Hematopoietic multipotent progenitor cell treated with erythropoietin and hydrocortisone succinate and interleukin-3 and kit ligand, for 6 days (in vitro differentiated cells): ENCODE data around the gene CYTH1.
A peak's percentile ranks its signal among the peaks of the same experiment; 100 is the strongest.
"Not testable (repeated sequence)": the region's sequence is repeated elsewhere in the genome, so short reads cannot be mapped to it uniquely, and the experiment has no call there.

Experiments
- DNase-seq: peaks from one replicate; pipeline ENCODE4 v3.0.0-alpha.2; 2015

CYTH1 gene

DNA sequence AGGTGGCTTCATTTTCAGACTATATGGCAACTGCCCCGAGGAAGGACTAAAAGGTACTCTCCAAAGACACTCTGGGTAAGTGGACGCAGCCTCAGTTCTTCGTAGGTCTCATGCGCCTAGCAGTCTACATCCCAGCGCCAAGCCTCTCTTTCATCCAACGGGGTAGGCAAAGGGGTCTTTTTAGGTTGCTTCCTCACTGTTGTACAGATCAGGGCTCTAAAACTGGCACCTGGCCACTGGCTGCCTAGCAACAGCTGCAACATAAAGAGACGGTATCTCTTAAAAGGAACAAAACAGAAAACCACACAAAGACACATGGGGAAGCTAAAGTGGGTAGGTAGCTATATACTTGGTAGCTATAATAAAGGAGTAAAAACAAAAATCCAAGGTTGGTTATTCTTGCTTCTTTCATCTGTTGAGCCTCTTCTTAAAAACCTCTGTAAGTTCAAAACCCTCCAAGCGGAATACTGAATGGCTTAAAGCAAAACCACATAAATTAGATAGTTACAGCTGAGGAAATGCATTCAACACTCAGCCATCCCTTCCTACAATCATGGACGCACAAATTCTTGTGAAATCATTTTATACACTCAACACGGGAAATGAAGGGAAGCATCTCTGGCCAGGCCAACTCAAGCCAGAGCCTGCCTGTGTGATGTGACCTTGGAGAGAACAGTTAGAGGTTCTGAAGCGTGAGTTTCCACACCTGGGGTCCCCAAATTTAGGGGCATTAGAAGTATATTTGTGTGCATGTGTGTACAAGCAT, 22.7 kb downstream of the CYTH1 start:
- peak; percentile 94 for DNase-seq

DNA sequence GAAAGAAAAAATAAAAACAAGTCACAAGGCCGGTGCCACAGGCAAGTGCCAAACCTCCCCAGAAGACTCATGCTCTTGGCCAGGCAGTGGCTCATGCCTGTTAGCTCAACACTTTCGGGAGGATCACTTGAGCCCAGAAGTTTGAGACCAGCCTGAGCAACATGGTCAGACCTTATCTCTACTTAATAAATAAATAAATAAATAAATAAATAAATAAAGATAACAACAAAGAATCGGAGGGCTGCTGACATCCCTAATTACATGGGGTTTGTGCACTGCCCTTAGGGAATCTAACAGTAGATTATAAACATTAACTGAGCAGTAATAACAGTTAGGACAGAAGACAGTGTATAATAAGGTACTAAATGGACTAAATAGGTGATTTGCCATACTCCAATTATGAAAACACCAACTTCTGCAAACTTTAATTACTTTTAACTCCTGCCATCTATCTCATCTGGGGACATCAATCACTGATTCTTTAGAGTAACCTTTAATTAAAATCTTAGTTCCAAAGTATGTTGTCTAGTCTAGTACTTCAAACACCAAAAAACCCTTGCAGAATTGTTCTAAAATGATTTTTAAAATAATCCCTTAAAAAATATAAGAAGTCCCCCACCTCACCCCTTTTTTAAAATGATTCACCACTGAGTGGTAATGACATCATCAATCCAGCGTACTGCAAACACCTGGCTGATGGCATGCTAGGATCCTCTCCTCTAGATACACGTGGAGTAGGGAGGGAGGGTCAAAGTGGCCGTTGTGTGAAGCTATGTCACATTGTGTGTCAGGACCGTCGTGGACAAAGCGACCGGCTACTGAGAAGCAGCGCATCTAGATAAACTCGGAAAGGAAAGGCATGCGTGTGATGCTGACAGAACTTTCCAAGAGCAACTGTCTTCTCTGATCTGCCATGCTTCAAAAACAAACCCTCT, 28.5 kb downstream of the CYTH1 start:
- no peak for DNase-seq

DNA sequence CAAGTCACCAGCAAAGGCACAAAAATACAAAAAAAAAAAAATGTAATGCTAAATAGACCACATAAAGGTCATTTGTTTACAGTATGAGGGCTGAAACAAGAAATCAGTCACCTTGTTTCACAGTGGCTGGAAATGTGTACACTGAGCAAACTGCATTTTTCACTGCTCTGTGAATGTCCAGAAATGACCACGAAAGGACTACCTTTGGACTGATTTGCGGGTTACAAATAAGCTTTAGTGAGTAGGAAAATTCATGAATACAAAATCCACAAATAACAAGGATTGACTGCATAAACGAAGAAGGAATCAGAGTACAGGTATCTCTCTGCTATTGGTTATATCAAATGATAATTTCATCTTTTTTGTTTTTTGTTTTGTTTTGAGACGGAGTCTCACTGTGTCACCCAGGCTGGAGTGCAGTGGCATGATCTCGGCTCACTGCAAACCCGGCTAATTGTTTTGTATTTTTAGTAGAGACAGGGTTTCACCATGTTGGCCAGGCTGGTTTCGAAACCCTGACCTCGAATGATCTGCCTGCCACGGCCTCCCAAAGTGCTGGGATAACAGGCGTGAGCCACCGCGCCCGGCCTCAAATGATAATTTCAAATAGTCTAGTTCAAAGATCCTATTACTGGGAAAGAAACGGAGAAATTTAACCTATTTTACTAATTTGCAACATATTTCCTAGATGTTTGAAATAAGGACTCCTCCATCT, 30.5 kb downstream of the CYTH1 start:
- no peak for DNase-seq

DNA sequence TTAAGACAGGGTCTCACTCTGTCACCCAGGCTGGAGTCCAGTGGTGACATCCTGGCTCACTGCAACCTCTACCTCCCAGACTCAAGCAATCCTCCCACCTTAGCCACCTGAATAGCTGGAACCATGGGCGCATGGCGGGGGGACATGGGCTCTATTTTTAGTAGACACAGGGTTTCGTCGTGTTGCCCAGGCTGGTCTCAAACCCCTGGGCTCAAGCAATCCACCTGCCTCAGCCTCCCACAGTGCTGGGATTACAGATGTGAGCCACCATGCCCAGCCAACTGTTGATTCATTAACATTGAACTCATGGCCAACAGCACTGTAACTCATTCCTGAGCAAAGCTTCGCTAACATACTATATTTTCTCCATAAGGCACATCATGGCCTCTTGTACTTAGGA, 31.1 kb downstream of the CYTH1 start:
- not testable (repeated sequence) for DNase-seq

DNA sequence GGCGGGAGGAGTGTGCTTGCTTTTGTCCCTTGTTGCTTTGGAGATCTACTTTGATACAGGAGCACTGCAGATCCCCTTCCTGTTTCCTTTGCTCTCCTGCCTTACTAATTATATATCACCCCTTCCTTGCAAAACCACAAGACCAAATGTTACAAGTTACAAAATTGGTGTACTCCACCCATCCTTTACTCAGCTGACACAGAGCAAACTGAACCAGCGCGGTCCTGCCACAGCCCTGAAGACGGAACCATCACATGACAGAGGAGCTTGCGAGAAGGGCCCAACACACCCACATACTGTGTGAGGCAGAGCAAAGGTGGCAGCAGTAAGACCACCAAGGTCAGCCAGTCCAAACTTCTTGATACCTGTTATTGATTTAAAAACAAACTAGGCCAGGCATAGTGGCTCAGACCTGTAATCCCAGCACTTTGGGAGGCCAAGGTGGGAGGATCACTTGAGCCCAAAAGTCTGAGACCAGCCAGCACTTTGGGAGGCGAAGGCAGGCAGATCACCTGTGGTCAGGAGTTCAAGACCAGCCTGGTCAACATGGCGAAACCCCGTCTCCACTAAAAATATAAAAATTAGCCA, 33.2 kb downstream of the CYTH1 start:
- peak; percentile 95 for DNase-seq

DNA sequence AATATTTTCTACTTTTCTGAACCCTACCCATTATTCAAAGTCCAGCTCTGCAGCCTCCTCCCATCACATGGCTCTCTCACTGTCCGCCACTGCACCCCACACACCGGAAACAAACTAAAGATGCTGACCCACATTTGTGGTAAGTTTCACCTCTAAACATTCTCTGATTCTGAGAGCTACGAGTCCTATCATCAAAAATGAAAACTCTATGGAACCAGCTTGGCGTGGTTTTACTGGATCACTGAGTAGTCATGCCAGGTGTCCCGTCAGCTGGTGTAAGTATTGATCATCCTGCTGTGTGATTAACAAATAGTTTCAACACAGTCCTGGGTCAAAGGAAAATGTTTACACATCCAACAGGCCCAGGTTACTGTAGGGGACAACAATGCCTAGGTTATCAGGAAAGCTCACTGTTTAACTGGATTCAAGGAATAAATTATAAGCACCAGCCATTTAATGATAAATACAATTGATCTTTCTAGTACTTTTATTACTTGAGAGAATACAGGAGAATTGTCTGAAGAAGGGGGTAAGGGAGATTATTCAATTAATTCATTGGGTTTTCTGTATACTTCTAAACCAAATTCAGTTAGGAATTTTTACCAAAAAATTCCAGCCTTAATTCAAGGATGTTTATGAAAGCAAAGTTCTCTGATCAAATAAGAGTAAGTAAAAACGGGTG, 33.9 kb downstream of the CYTH1 start:
- DNase-seq, result no peak

DNA sequence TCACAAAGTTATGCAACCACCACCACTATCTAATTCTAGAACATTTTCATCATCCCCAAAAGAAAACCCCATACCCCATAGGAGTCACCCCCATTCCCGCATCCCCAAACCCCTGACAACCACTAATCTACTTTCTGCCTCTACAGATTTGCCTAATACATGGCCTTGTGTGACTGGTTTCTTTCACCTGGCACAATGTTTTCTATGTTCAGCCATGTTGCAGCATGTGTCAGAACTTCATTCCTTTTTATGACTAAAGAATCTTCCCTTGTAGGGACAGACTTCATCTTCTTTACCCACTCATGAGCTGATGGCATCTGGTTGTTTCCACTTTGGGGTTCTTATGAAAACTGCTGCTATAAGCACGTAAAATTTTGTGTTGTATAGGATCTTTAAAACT, 34.6 kb downstream of the CYTH1 start:
- no peak for DNase-seq

DNA sequence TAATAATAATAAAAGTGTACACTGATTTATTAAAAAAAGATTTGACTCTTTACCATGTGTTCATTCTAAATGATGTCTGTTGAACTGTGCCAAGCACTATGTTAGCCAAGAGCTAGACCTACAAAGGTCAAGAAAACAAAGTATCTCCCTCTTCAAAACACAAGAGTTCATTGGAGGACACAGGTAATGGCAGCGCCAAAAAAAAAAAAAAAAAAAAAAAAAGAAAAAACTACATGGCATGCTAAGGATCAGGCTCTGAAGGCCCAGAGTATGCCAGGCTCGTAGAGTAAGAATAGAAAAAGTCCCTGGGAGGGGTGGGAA, 35.2 kb downstream of the CYTH1 start:
- DNase-seq, result no peak

DNA sequence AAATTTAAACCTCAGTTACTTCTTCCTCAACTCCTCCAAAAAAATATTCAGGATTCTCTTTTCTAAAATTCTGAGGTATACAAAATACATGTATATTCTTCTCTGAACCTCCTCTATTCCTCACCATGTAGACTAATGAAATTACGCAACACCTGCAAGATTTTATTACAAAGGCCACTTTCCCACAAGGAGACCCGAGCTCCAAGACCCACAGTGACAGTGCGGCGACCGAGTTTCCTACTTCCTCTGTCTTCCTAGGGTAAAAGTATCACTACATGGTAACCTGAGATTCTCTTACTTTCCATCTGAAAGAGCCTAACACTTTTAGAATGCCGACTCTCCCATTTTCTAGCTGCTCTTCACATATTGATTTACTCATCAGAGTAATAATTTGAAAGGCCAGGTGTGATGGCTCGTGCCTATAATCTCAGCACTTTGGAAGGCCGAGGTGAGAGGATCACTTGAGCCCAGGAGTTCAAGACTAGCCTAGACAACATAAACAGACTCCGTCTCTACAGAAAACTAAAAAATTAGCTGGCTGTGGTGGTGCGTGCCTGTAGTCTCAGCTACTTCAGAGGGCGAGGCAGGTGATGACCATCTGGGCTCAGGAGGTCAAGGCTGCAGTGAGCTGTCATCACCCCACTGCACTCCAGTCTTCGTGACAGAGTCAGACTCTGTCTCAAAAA, 35.7 kb downstream of the CYTH1 start:
- peak; percentile 20 for DNase-seq

DNA sequence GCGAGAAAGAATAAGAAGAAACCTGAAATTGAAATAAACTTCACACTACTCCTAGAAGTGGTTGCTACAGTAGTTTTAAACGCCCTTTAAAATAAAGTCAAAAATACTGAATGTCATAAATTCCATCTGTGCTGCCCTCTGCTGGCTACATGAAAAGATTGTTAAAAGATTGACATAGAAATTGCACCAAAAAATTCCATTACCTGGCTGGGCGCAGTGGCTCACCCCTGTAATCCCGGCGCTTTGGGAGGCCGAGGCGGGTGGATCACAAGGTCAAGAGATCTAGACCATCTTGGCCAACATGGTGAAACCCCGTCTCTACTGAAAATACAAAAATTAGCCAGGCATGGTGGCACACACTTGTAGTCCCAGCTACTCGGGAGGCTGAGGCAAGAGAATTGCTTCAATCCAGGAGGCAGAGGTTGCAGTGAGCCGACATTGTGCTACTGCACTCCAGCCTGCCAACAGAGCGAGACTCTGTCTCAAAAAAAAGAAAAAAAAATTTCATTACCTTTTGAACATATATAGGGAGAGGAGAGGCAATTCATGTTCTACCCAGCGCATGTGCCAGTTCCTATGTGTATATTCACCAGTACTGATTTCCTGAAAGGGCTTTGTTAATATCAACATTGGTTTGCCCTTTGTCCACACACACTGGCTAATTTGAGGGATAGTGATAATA, 36.5 kb downstream of the CYTH1 start:
- peak; percentile 82 for DNase-seq

DNA sequence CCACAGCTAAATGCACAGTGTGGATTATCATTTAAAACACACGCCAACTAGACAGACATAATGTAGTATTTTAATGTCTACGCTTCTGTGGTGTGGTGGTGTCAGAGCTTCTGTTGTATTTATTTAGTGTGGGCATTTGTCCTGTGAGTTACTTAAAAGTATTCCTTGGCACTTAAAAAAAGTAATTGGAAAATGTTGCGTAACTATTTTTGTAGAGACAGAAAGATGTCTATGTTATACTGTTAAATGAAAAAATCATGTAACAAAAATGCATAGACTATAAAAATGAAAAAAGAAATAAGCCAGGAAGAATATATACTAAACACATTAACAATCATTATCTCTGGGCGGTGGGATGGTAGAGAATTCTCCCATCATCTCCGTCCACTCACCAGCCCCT, 39.2 kb downstream of the CYTH1 start:
- no peak for DNase-seq

DNA sequence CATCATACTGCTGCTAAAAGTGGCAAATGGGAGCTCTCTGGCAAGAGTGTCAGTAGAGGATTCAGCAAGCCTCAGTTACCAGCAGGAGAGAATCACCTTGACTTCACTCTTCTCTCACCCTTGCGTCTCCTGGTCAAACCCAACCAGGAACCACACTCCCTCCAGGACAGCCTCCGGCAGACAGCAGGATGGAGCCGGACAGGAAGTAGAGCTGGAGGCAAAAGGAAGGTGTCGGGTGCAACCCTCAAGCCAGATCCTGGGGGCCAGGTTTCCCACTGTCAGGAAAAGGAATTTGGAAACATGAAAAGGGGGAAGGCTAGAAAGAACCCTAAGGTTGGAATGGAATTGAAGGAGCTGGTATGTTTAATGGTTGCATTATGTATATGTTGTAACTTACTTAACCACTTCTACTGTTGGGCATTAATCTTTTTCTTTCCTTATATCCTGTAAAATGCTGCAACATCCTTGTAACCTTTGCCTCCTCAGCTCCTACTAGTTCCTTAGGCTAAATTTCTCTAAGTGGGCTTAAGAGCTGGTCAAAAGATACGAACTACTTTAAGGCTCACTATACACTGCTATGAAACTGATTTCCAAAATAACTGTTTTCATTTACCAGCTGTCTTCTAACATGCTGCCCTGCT, 40.3 kb downstream of the CYTH1 start:
- no peak for DNase-seq

DNA sequence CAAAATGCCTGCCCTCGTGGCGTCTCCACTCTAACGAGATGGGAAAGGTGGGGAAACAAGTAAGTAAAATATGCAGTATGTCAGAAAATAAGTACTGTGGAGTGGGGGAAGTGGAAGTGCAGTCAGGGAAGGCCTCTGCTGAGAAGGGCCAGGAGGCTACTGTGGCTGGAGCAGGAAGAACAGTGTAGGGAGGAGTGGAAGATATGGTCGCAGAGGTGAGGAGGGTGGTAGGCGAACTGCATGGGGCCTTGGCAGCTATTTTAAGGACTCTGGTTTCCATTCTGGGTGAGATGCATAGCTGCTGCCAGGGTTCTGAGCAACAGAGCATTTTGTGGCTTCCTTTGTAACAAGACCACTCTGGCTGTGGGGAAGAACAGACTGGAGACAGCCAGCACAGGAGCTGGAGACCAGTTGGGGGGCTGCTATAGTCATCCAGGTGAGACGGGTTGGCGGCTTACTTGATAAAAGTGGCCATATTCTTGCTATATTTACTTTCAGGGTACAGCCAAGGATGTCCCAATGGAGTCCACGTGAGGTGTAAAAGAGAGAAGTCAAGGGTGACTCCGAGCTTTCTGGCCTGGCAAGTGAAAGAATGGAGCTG, 42.6 kb downstream of the CYTH1 start:
- DNase-seq, result no peak

DNA sequence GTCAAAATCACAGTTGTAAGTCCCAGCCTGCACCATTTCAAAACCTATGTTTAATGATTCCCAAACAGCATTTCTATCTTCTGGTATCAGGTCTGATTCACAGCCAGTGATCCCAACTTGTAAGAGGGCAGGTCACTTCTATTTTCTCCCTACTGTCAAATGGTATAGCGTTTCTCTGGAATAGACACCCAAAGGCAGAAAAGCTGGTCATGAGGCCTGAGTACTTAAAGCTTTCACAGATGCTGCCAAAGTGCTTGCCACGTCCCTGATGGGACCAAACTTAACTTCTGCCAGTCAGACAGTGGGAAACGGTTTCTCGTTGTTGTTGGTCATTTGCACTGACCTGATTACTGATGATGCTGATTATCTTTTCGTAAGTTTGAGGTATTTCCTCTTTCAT, 43.4 kb downstream of the CYTH1 start:
- DNase-seq, result no peak

DNA sequence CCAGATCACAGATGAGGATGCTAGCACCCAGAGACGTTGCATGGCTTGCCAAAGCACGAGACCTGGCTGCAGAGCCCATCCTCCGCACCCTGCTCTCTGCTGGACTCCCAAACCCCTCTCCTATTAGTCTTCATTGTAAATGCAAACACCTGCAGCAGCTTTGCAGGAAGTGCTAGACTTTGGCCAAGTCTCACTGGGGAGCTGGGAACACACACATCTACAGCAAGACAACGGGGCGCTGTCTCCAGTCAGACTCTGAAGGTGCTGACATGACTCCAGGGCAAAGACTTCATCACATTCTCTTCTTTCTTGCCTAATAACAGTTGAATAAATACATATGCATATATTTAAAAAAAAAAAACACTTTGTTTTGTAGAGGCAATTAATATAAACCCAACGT, 43.8 kb downstream of the CYTH1 start:
- DNase-seq, result no peak

DNA sequence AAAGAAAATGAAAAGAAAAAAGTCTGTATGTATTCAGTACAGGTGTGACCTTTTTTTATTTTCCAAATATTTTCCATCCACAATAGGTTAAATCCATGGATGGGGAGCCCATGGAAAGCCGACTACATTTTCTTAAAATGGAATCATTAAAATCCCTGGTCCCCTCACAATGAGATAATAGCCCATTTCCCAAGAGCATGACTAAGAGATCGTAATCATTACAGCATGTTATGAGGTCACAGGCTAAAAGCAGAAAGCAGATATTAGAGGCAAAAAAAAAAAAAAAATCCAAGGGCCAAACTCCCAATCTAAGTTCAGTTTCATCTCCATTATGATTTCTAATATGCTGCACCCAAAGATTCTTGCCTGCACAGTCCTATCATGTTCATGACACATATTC, 44.7 kb downstream of the CYTH1 start:
- DNase-seq, result peak; percentile 79

DNA sequence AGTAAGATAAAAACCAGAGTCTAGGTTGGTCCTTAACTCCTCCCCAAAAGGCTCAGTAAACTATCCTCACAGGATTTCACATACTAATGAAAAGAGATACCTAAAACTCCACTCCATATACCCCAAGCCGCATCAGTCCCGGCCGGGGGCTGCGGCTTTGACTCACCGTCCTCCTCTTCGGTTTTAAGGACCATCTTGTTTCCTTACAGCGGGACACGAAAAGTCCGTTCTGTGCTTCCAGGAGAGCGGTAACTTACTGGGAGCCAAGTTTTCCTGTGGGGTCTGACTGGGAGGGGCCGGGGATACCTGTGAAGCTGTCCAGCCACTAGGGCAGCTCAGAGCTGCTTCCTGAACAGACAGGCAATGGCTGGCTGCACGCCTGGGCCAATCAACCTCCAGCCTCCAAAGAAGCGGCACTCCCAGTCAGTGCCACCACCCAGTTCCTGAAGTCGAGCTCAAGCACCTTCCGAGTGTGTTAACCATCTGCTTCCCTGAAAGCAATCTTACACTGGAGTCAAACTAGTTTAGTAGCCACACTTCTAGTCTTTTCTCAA, 45.5 kb downstream of the CYTH1 start:
- DNase-seq, result peak; percentile 83

DNA sequence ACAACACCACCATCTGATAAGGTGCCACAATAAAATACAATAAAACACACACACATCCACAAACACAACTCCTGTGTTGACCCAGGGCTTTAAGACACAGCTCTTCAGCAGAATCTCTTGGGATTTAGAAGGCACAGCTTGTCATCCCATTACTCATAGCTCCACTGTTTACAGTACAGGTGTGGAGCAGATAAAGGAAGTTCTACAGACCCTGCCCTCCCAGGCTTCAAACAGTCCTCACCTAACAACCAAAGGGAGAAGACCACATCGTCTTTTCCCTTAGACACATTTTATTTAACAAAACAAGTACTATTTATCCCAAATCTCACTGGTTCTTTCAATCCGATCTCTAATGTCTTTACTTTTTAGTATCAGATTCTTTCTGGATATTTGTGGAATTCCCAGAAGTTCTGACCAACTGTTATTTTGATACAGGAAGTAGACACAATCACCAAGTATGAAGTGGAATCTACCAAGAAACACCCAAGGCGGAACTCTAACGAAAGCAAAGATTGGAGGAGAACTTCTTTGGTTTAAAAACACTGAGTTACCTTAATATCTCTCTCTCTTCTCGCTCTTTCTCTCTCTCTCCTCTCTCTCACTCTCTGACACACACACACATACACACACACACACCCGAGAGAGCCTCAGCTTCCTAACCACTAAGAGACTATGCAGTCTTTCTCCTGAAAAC, 46.1 kb downstream of the CYTH1 start:
- DNase-seq, result peak; percentile 33
